CD14-positive monocyte (primary cell): Measurements from ENCODE around the gene SAP30BP. TPM values are rescaled to one million over a fixed set of nuclear protein-coding genes. Genes with fewer than 3 reads are reported as not detected.

Source experiments
- DNase-seq, 3 donors: peaks; one replicate each; pipeline ENCODE4 v3.0.0-alpha.2; 2011 to 2022
- H2AFZ ChIP-seq: 2 replicates; pipeline ENCODE4 v1.6.0; 2012; ENCODE audit warnings: mild to moderate bottlenecking, low read depth, low read length, inconsistent platforms; ENCODE audit not compliant: insufficient read depth, poor library complexity, severe bottlenecking
- H3K27ac ChIP-seq, 2 donors: 1 replicate in 1 of 2; 2 replicates in 1 of 2; pipeline ENCODE4 v1.5.1; 2012 to 2013; ENCODE audit warnings: low read length in 2 of 2, control low read depth in 1 of 2, inconsistent platforms in 1 of 2, low read depth in 1 of 2, mild to moderate bottlenecking in 1 of 2
- H3K27me3 ChIP-seq, 2 donors: one replicate each; pipeline versions ENCODE4 v1.6.0 to v1.6.1; 2011 to 2013; ENCODE audit warnings: low read length in 2 of 2; ENCODE audit not compliant: control insufficient read depth in 2 of 2, insufficient read depth in 2 of 2
- H3K36me3 ChIP-seq, 2 donors: replicated peaks in 1 of 2; 1 replicate in 1 of 2; 2 replicates in 1 of 2; pipeline versions ENCODE4 v1.5.1 to v1.6.1; 2012 to 2013; ENCODE audit warnings: low read length in 2 of 2, control low read depth in 1 of 2, inconsistent platforms in 1 of 2, mild to moderate bottlenecking in 1 of 2; ENCODE audit not compliant: insufficient read depth in 2 of 2, control insufficient read depth in 1 of 2
- H3K4me1 ChIP-seq, 2 donors: 1 replicate in 1 of 2; 2 replicates in 1 of 2; pipeline versions ENCODE4 v1.5.1 to v1.6.1; 2012 to 2013; ENCODE audit warnings: low read length in 2 of 2, control low read depth in 1 of 2, inconsistent platforms in 1 of 2, mild to moderate bottlenecking in 1 of 2, moderate library complexity in 1 of 2; ENCODE audit not compliant: insufficient read depth in 2 of 2, control insufficient read depth in 1 of 2
- H3K4me2 ChIP-seq: replicated peaks from 2 replicates; pipeline ENCODE3; 2012; ENCODE audit warnings: low read length, moderate library complexity, mild to moderate bottlenecking; ENCODE audit not compliant: poor library complexity, severe bottlenecking; ENCODE audit errors: extremely low read depth
- H3K4me3 ChIP-seq, 3 experiments: fragments of 200-600 bp in 1 of 3; sonication (generic) in 1 of 3; replicated peaks in 1 of 3; 1 replicate in 2 of 3; 2 replicates in 1 of 3; pipeline ENCODE4 v1.5.1; 2011 to 2013; ENCODE audit warnings: low read length in 3 of 3, mild to moderate bottlenecking in 3 of 3, control low read depth in 2 of 3, low read depth in 2 of 3, inconsistent platforms in 1 of 3, moderate library complexity in 1 of 3
- H3K79me2 ChIP-seq: 2 replicates; pipeline ENCODE4 v1.6.0; 2012; ENCODE audit warnings: mild to moderate bottlenecking, control low read depth, inconsistent platforms, low read length, moderate library complexity; ENCODE audit not compliant: insufficient read depth
- H3K9ac ChIP-seq: 2 replicates; pipeline ENCODE4 v1.6.0; 2017; ENCODE audit warnings: low read length, mild to moderate bottlenecking; ENCODE audit not compliant: insufficient read depth, poor library complexity, severe bottlenecking
- H3K9me3 ChIP-seq, 2 donors: replicated peaks in 1 of 2; 1 replicate in 1 of 2; 2 replicates in 1 of 2; pipeline versions ENCODE4 v1.5.1 to v1.6.1; 2012 to 2013; ENCODE audit warnings: low read length in 2 of 2, control low read depth in 1 of 2; ENCODE audit not compliant: control insufficient read depth in 1 of 2, insufficient read depth in 1 of 2
- H4K20me1 ChIP-seq: 2 replicates; pipeline ENCODE4 v1.6.0; 2012; ENCODE audit warnings: mild to moderate bottlenecking, low read length, control low read depth, moderate library complexity; ENCODE audit not compliant: insufficient read depth
- H3K27ac Mint-ChIP-seq, 7 donors: one replicate each; pipeline ENCODE4 v1.8.0; 2020; ENCODE audit warnings: mild to moderate bottlenecking in 7 of 7, mixed read lengths in 7 of 7, moderate library complexity in 6 of 7, inconsistent platforms in 2 of 7
- H3K27me3 Mint-ChIP-seq, 3 donors: one replicate each; pipeline ENCODE4 v1.8.0; 2021 to 2022; ENCODE audit warnings: low read depth in 3 of 3, mild to moderate bottlenecking in 3 of 3, mixed read lengths in 3 of 3, moderate library complexity in 3 of 3, inconsistent platforms in 1 of 3
- H3K36me3 Mint-ChIP-seq, 2 donors: one replicate each; pipeline ENCODE4 v1.8.0; 2020; ENCODE audit warnings: mixed read lengths in 2 of 2, inconsistent platforms in 1 of 2, mild to moderate bottlenecking in 1 of 2
- H3K4me1 Mint-ChIP-seq: one replicate; pipeline ENCODE4 v1.8.0; 2020; ENCODE audit warnings: mild to moderate bottlenecking, mixed read lengths
- H3K4me3 Mint-ChIP-seq, 2 donors: one replicate each; pipeline ENCODE4 v1.8.0; 2020; ENCODE audit warnings: mild to moderate bottlenecking in 2 of 2, mixed read lengths in 2 of 2, moderate library complexity in 1 of 2
- H3K9me3 Mint-ChIP-seq, 7 donors: one replicate each; pipeline ENCODE4 v1.8.0; 2020 to 2022; ENCODE audit warnings: mixed read lengths in 7 of 7, mild to moderate bottlenecking in 6 of 7, moderate library complexity in 6 of 7, inconsistent platforms in 2 of 7
- WGBS: methylation state at CpG from one replicate; pipeline ENCODE4 v1.1.5; 2013; ENCODE audit warnings: missing lambda C conversion rate; ENCODE audit not compliant: insufficient coverage; 5-methylcytosine and 5-hydroxymethylcytosine counted together
- intact Hi-C, 2 donors: fragments of 100-400 bp; cut with micrococcal nuclease; formaldehyde crosslinking; loops; one replicate each; pipeline versions ENCODE4 v1.15.0 to v1.15.1; 2023
- polyA plus RNA-seq, 3 donors: library from polyadenylated mRNA; depleted of rRNA in 1 of 3; unstranded in 2 of 3; stranded (reverse) in 1 of 3; fragments of 300-500 nt in 2 of 3; fragments of >200 nt in 1 of 3; fragmentation: Illumina TruSeq in 2 of 3; gene quantifications; 1 replicate in 2 of 3; 2 replicates in 1 of 3; pipeline ENCODE4 v1.2.3, GENCODE V29; 2012 to 2021
- TF ChIP-seq, protein P1 (sequence below): fragments of 200-600 bp; IDR thresholded peaks from one replicate; pipeline ENCODE4 v1.8.0; 2022; ENCODE audit warnings: antibody characterized with exemption, mild to moderate bottlenecking

The SAP30BP gene
- polyA plus RNA-seq, 3 donors: 43.8 to 130 (median 61.6) TPM

DNA sequence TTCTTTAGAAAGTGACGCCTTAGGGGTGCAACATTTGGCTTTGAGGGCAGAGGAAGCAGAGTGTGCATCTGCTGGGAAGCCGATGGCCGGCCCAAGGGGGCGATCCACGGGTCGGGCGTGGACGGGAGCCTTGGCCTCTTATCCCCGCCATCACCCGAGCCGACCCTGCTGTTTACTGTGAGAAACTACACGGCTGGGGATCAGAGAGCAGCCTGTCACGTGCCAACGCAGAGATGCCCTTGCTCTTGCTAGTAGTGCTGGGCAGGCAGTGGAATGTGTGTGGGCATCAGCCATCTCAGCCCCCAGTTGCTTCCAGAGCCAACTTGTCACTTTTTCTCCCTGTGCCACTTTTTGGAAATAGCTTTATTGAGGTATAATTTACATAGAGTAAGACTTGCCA lies 27.4 kb downstream of the SAP30BP start:
- no peak overlapping the region for H3K4me3 Mint-ChIP-seq
- Histone ChIP-seq H2AFZ (no peak overlapping the region), H3K9ac (no peak overlapping the region), H3K79me2 (peaks cover 49% of the 10 kb centered on the region), H3K9me3 (no peaks in the 10 kb centered on the region), H3K4me3 (no peak overlapping the region), H3K27ac (no peak overlapping the region), H3K4me1 (peaks cover 14 to 21% of the 10 kb centered on the region in 2 donors), H4K20me1 (peaks cover 45% of the 10 kb centered on the region), H3K27me3 (no peaks in the 10 kb centered on the region), H3K4me2 (no peak overlapping the region), H3K36me3 (peaks cover 65 to 94% of the 10 kb centered on the region in 2 donors)
- intact Hi-C loops: no loop called here
- H3K4me1 Mint-ChIP-seq: peaks cover 19% of the 10 kb centered on the region
- no peaks in the 10 kb centered on the region for H3K9me3 Mint-ChIP-seq
- H3K27me3 Mint-ChIP-seq: no peaks in the 10 kb centered on the region
- 89% methylated on average over 12 of the region's 14 CpGs for WGBS
- DNase-seq: no peak
- H3K27ac Mint-ChIP-seq: no peak overlapping the region
- TF ChIP-seq, protein P1, sequence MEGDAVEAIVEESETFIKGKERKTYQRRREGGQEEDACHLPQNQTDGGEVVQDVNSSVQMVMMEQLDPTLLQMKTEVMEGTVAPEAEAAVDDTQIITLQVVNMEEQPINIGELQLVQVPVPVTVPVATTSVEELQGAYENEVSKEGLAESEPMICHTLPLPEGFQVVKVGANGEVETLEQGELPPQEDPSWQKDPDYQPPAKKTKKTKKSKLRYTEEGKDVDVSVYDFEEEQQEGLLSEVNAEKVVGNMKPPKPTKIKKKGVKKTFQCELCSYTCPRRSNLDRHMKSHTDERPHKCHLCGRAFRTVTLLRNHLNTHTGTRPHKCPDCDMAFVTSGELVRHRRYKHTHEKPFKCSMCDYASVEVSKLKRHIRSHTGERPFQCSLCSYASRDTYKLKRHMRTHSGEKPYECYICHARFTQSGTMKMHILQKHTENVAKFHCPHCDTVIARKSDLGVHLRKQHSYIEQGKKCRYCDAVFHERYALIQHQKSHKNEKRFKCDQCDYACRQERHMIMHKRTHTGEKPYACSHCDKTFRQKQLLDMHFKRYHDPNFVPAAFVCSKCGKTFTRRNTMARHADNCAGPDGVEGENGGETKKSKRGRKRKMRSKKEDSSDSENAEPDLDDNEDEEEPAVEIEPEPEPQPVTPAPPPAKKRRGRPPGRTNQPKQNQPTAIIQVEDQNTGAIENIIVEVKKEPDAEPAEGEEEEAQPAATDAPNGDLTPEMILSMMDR: no peak
- peaks cover 81 to 88% of the 10 kb centered on the region in 2 donors for H3K36me3 Mint-ChIP-seq

DNA sequence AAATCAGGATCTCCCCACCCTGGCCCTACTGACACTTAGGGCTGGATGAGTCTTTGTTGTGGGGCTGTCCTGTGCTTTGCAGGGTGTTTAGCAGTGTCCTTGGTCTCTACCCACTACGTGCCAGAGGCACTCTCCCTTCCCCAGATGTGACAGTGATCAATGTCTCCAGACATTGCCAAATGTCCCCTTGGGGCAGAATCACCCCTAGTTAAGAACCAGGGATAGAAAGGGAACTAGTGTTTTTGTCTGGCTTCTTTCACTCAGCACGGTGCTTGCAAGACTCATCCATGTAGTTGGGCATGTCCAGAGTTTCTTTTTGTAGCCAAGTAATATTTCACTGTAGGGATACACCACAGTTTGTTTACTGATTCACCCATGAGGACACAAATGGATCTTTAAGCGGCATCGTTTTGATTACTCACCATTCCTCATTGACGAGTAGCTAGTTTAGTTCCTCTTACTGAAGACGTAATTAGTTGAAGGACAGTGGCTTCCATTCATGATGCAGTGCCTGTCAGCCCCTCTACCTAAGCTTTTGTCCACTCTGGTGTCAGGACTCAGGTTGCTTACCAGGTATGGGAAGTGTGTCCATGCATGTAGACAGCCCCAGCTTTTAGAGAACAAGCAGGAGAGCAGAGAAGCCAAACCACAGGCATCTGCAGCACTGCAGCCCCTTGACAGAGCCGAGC lies 28.1 kb downstream of the SAP30BP start:
- peaks cover 88 to 95% of the 10 kb centered on the region in 2 donors for H3K36me3 Mint-ChIP-seq
- peak in 1 of 3 donors; percentile 17 for DNase-seq
- intact Hi-C loops: no loop called here
- no peaks in the 10 kb centered on the region for H3K9me3 ChIP-seq
- H3K9me3 Mint-ChIP-seq: no peaks in the 10 kb centered on the region
- peak overlapping the region in 1 of 2 donors; percentile 28 for H3K27ac ChIP-seq
- H3K4me1 Mint-ChIP-seq: peaks cover 13% of the 10 kb centered on the region
- no peaks in the 10 kb centered on the region for H3K27me3 Mint-ChIP-seq
- peaks cover 50% of the 10 kb centered on the region for H4K20me1 ChIP-seq
- H3K27ac Mint-ChIP-seq: peak overlapping the region in 2 of 7 donors; percentile 3 to 21
- no peak overlapping the region for H3K4me3 Mint-ChIP-seq
- H3K36me3 ChIP-seq: peaks cover 73 to 100% of the 10 kb centered on the region in 2 donors
- H3K9ac ChIP-seq: no peak overlapping the region
- TF ChIP-seq, protein P1: no peak
- H3K27me3 ChIP-seq: no peaks in the 10 kb centered on the region
- peaks cover 42% of the 10 kb centered on the region for H3K79me2 ChIP-seq
- H3K4me1 ChIP-seq: peaks cover 7 to 14% of the 10 kb centered on the region in 2 donors
- H3K4me3 ChIP-seq: no peak overlapping the region
- 74% methylated on average over 2 of the region's 7 CpGs for WGBS
- H2AFZ ChIP-seq: no peak overlapping the region
- H3K4me2 ChIP-seq: no peak overlapping the region
